Small intestine (tissue), 7 donors: ENCODE measurements around the gene ASB3. TPM values are rescaled to one million over a fixed set of nuclear protein-coding genes. Genes with fewer than 3 reads are reported as not detected.
"Not testable (repeated sequence)": the region's sequence is repeated elsewhere in the genome, so short reads cannot be mapped to it uniquely, and the experiment has no call there.

Source experiments
- DNase-seq, 2 donors: peaks; one replicate each; pipeline versions ENCODE4 v3.0.0 to v3.0.0-alpha.2; 2013
- FAIRE-seq: peaks from 2 replicates; lab custom pipeline; 2012; peaks lifted over from hg19 to GRCh38; lab: Jason Lieb, UNC
- H3K27ac ChIP-seq, 3 donors: one replicate each; pipeline ENCODE4 v1.5.1; 2013; ENCODE audit warnings: low read length in 2 of 3, mild to moderate bottlenecking in 2 of 3, control low read depth in 1 of 3, inconsistent platforms in 1 of 3, low read depth in 1 of 3, moderate library complexity in 1 of 3
- H3K27me3 ChIP-seq, 3 donors: one replicate each; pipeline ENCODE4 v1.6.1; 2013; ENCODE audit warnings: low read length in 3 of 3, inconsistent platforms in 1 of 3; ENCODE audit not compliant: control insufficient read depth in 3 of 3, insufficient read depth in 3 of 3
- H3K36me3 ChIP-seq, 3 donors: one replicate each; pipeline ENCODE4 v1.6.1; 2013; ENCODE audit warnings: low read length in 3 of 3, inconsistent platforms in 1 of 3, low read depth in 1 of 3, mild to moderate bottlenecking in 1 of 3, moderate library complexity in 1 of 3; ENCODE audit not compliant: control insufficient read depth in 3 of 3, insufficient read depth in 2 of 3
- H3K4me1 ChIP-seq, 3 donors: one replicate each; pipeline ENCODE4 v1.6.1; 2013; ENCODE audit warnings: low read length in 2 of 3, inconsistent platforms in 1 of 3, low read depth in 1 of 3, mild to moderate bottlenecking in 1 of 3, moderate library complexity in 1 of 3; ENCODE audit not compliant: control insufficient read depth in 3 of 3, insufficient read depth in 2 of 3
- H3K4me3 ChIP-seq, 3 donors: one replicate each; pipeline ENCODE4 v1.5.1; 2013; ENCODE audit warnings: low read length in 3 of 3, control low read depth in 1 of 3, inconsistent platforms in 1 of 3, low read depth in 1 of 3, mild to moderate bottlenecking in 1 of 3, moderate library complexity in 1 of 3
- H3K9me3 ChIP-seq, 2 donors: one replicate each; pipeline ENCODE4 v1.6.1; 2013; ENCODE audit warnings: low read depth in 1 of 2, low read length in 1 of 2; ENCODE audit not compliant: control insufficient read depth in 2 of 2, insufficient read depth in 1 of 2
- WGBS, 3 donors: extraction: QIAGEN DNeasy Blood & Tissue Kit; methylation state at CpG; one replicate each; pipeline ENCODE4 v1.1.7; 2013; 5-methylcytosine and 5-hydroxymethylcytosine counted together
- polyA plus RNA-seq, 4 donors: library from polyadenylated mRNA; stranded (reverse) in 3 of 4; unstranded in 1 of 4; fragments of 200-250 nt in 3 of 4; fragments of 120-200 nt in 1 of 4; gene quantifications; one replicate each; pipeline versions ENCODE4 v1.2.1 to v1.2.3, GENCODE V29; 2013
- donor health status: healthy with polysubstance abuse.
- donor health status: control.
- donor health status: control.
- donor health status: Bipolar disorder and iron deficiency.
- donor health status: healthy.

The ASB3 gene
- polyA plus RNA-seq, 4 donors = 6.0 to 12.4 (median 6.6) TPM

DNA sequence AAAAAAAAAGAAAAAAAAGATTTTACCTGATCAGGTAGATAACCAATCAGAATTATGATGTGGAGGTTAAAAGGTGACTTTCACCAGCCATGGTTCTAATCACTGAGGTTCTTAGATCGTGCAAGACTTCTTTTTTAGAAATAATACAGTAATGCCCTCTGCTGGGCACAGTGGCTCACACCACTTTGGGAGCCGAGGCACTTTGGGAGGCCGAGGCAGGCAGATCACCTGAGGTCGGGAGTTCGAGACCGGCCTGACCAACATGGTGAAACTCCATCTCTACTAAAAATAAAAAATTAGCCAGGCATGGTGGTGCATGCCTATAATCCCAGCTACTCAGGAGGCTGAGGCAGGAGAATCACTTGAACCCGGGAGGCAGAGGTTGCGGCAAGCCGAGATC is 36.9 kb upstream of the ASB3 start:
- not testable (repeated sequence) for H3K9me3 ChIP-seq, H3K36me3 ChIP-seq, FAIRE-seq, H3K27ac ChIP-seq, H3K27me3 ChIP-seq, H3K4me3 ChIP-seq
- H3K4me1 ChIP-seq = peaks cover 0 to 33% (median 7%) of the 10 kb centered on the region in 3 donors
- 81 to 89% (median 86%) methylated on average over 9 of the region's 9 CpGs for WGBS, 3 donors
- peak; percentile 19 to 43 for DNase-seq

DNA sequence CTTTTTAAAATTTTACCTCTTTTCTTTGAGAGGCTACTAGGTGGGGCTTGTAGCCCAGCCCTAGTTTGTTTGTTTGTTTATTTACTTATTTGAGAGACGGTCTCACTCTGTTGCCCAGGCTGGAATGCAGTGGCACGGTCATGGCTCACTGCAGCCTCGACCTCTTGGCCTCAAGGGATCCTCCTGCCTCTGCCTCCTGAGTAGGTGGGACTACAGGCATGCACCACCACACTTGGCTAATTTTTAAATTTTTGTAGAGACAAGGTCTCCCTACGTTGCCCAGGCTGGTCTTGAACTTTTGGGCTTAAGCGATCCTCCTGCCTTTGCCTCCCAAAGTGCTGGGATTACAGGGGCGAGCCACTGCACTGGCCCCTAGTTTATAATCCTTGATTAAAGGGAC is 35.1 kb upstream of the ASB3 start:
- Histone ChIP-seq H3K9me3 (no peaks in the 10 kb centered on the region), H3K4me3 (no peak overlapping the region), H3K4me1 (peaks cover 0 to 29% (median 7%) of the 10 kb centered on the region in 3 donors), H3K27me3 (no peaks in the 10 kb centered on the region), H3K27ac (no peak overlapping the region), H3K36me3 (peaks cover 2 to 14% (median 3%) of the 10 kb centered on the region in 3 donors)
- FAIRE-seq (no peak), DNase-seq (no peak)
- 85 to 90% (median 89%) methylated on average over 6 of the region's 6 CpGs for WGBS, 3 donors

DNA sequence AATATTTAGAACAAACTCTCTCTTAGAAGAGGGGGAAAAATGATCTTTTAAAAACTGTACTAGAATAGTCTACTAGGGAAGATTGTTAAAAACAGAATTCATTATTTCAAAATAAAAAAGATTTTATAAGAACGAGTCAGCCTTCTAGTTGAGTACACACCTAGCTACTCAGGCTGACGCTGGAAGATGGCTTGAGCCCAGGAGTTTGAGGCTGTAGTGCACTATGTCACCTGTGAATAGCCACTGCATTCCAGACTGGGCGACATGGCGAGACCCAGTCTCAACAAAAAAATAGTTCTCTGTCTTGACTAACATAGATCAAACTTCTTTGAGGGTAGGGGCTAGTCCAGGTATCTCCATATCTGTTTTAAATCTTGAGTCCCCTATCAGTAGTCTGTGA is 34.0 kb upstream of the ASB3 start:
- H3K36me3 ChIP-seq = peaks cover 2 to 21% (median 4%) of the 10 kb centered on the region in 3 donors
- no peak for FAIRE-seq
- H3K27ac ChIP-seq = peak overlapping the region in 1 of 3 donors; percentile 80
- peaks cover 0 to 24% (median 7%) of the 10 kb centered on the region in 3 donors for H3K4me1 ChIP-seq
- 71 to 90% (median 81%) methylated on average over 4 of the region's 4 CpGs for WGBS, 3 donors
- H3K27me3 ChIP-seq = no peaks in the 10 kb centered on the region
- H3K4me3 ChIP-seq = no peak overlapping the region
- no peaks in the 10 kb centered on the region for H3K9me3 ChIP-seq
- peak in 1 of 2 donors; percentile 12 for DNase-seq

DNA sequence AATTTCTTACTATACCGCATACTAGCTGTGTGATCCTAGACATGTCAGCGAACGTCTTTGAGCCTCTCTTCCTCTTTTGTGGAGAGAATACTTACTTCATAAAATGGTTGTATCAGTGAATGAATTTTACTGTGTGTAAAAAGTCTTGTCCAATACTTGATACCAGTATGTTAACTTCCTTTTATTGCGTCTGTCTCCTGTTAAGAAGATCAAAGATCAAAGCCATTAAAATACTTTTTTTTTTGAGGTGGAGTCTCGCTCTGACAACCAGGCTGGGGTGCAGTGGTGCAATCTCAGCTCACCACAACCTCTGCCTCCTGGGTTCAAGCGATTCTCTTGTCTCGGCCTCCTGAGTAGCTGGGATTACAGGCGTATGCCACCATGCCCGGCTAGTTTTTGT is 33.3 kb upstream of the ASB3 start:
- no peak overlapping the region for H3K4me3 ChIP-seq
- no peaks in the 10 kb centered on the region for H3K9me3 ChIP-seq
- peaks cover 2 to 21% (median 4%) of the 10 kb centered on the region in 3 donors for H3K36me3 ChIP-seq
- 25 to 71% (median 46%) methylated on average over 9 of the region's 9 CpGs for WGBS, 3 donors
- peak; percentile 58 to 80 for DNase-seq
- FAIRE-seq = no peak
- no peaks in the 10 kb centered on the region for H3K27me3 ChIP-seq
- peaks cover 0 to 24% (median 7%) of the 10 kb centered on the region in 3 donors for H3K4me1 ChIP-seq
- H3K27ac ChIP-seq = peak overlapping the region in 2 of 3 donors; percentile 71 to 80

DNA sequence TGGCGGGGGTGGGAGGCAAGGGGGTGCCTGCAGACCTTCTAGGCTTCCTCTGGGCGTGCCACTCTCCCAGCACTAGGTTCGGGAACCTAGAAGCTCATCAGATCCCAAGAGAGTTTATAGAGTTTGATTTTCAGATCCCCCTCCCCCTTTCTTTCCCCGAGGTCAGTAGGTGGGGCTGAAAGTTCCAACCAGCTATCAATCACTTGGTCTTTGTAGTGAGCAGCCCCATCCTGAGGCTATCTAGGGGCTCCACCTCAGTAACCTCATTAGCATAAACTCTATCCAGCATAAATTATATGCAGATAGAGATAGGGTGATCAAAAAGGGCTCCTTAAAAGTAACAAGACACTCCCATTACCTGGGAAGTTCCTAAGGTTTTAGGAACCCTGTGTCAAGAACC is 32.9 kb upstream of the ASB3 start:
- H3K4me3 ChIP-seq = no peak overlapping the region
- FAIRE-seq = no peak
- 36 to 66% (median 52%) methylated on average over 4 of the region's 4 CpGs for WGBS, 3 donors

DNA sequence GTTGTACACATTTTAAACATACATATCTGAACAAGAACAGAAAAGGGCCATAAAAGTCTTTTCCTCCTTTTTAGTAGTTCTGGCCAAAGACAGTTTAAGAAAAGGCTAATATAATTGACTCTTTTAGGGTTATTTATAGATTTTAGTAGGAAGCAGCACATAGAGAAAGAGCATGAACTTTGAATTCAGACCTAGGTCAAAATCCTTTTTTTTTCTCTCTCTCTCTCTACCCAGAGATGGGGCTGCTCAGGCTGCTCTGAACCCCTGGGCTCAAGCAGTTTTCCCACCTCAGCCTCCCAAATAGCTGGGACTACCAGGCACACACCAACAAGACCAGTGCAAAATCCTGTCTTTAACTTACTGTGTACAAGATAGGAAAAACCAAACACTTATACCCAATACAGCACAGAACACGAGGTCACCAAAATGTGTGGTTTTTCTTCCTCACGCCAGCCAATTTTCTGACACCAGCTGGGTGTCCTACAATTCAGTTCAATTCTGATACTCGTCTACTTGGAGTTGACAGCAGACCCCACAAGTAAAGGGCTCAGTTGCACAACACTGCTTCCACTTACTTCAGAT is 32.2 kb upstream of the ASB3 start:
- DNase-seq = peak in 1 of 2 donors; percentile 13

More for the DNA sequence above, 32.9 kb upstream of the ASB3 start:
- Histone ChIP-seq H3K9me3 (no peaks in the 10 kb centered on the region), H3K27ac (peak overlapping the region in 2 of 3 donors; percentile 71 to 80), H3K36me3 (peaks cover 2 to 23% (median 4%) of the 10 kb centered on the region in 3 donors), H3K4me1 (peaks cover 0 to 24% (median 7%) of the 10 kb centered on the region in 3 donors), H3K27me3 (no peaks in the 10 kb centered on the region)
- peak in 1 of 2 donors; percentile 27 for DNase-seq

DNA sequence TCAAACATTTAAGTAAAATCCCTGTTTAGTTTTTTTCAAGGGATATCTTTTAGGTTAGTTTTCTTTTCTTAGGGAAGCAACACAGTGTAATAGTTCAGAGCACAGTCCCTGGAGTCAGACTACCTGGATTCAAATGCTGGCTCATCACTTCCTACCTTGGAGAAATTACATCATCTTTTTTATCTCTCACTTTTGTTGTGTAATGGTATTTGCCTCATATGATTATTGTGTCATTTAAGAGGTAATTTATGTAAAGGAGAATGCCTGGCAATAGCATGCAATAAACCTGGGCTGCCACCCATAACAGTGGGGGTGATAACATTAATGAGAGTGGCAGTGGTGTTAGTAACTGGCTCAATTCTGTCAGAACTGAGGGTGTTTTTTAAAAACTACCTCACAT is 26.4 kb upstream of the ASB3 start:
- Histone ChIP-seq H3K9me3 (no peaks in the 10 kb centered on the region), H3K4me3 (no peak overlapping the region), H3K4me1 (peaks cover 0 to 9% (median 0%) of the 10 kb centered on the region in 3 donors), H3K36me3 (peaks cover 6 to 33% (median 14%) of the 10 kb centered on the region in 3 donors), H3K27me3 (no peaks in the 10 kb centered on the region), H3K27ac (peak overlapping the region in 1 of 3 donors; percentile 49)
- FAIRE-seq (no peak), DNase-seq (peak; percentile 72 to 79)

More for the DNA sequence above, 32.2 kb upstream of the ASB3 start:
- Histone ChIP-seq H3K4me3 (no peak overlapping the region), H3K4me1 (peaks cover 0 to 24% (median 7%) of the 10 kb centered on the region in 3 donors), H3K27me3 (no peaks in the 10 kb centered on the region), H3K27ac (peak overlapping the region in 2 of 3 donors; percentile 71 to 80), H3K9me3 (no peaks in the 10 kb centered on the region), H3K36me3 (peaks cover 2 to 23% (median 4%) of the 10 kb centered on the region in 3 donors)
- no peak for FAIRE-seq
- 83 to 91% (median 91%) methylated on average over 3 of the region's 3 CpGs for WGBS, 3 donors

DNA sequence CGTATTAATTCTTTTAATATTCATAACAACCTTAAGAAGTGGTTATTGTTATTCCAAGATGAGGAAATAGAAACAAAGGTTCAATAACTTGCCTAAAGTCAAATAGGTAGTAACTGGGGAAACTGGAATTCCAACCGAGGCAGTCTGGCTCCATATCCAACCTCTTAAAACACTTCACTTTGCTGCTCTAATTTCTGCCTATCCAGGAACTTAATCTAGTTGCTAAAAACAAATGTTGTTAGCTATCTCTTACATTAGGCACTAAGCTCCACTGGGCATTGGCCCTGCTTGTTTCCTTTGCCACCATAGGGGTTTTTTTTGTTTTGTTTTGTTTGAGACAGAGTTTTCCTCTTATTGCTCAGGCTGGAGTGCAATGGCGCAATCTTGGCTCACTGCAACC is 24.8 kb upstream of the ASB3 start:
- 94 to 96% (median 95%) methylated on average over 3 of the region's 3 CpGs for WGBS, 3 donors
- Histone ChIP-seq H3K9me3 (no peaks in the 10 kb centered on the region), H3K4me3 (no peak overlapping the region), H3K36me3 (peaks cover 8 to 36% (median 17%) of the 10 kb centered on the region in 3 donors), H3K4me1 (peaks cover 0 to 9% (median 0%) of the 10 kb centered on the region in 3 donors), H3K27me3 (no peaks in the 10 kb centered on the region), H3K27ac (peak overlapping the region in 1 of 3 donors; percentile 49)
- DNase-seq (no peak), FAIRE-seq (no peak)
